ENCODE results near the gene AGMO.

AGMO gene

DNA sequence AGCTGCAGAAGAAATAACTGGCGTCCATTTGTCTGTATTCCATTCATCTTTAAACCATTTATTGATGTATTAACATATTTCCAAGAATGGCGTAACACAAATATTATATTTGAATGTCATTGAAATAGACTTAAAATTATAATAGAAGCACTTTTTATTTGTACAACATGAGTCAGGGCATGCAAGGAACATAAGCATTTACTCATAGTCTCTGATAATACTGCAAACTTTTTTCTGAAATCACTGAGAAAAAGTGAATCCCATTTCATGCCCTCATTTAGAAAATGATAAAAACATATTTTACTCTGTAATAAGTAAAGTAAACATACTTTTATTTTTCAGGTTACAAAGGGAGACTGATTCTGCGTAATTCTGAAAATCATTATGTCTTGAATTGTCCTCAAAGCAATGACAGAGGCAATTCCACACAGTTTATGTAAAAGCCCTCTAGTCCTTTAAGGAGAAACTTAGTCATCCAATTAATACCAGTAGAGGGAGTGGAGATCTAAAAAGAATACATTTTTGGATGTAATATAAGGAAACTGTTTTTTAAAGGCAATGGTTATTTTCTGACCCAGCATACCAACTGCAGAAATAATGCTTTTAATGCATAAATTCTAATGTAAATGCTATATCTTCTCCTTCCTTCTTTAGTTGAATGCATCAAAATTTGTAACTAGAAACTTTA, 58.1 kb downstream of the AGMO start:
- DNase-seq (ENCODE audit: low read depth): no peak
- H3K4me3 ChIP-seq (ENCODE audit: low read depth, low read length): no peak overlapping the region
- TF ChIP-seq MAX (IDR thresholded peaks at IDR 0.05; ENCODE audit: low read depth, low read length) (no peak), POLR2A (IDR thresholded peaks at IDR 0.05; ENCODE audit: extremely low read depth, insufficient read length) (no peak), MYC (IDR thresholded peaks at IDR 0.05; ENCODE audit: low read depth, low read length) (no peak)
- TF ChIP-seq, protein P1, sequence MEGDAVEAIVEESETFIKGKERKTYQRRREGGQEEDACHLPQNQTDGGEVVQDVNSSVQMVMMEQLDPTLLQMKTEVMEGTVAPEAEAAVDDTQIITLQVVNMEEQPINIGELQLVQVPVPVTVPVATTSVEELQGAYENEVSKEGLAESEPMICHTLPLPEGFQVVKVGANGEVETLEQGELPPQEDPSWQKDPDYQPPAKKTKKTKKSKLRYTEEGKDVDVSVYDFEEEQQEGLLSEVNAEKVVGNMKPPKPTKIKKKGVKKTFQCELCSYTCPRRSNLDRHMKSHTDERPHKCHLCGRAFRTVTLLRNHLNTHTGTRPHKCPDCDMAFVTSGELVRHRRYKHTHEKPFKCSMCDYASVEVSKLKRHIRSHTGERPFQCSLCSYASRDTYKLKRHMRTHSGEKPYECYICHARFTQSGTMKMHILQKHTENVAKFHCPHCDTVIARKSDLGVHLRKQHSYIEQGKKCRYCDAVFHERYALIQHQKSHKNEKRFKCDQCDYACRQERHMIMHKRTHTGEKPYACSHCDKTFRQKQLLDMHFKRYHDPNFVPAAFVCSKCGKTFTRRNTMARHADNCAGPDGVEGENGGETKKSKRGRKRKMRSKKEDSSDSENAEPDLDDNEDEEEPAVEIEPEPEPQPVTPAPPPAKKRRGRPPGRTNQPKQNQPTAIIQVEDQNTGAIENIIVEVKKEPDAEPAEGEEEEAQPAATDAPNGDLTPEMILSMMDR (IDR thresholded peaks at IDR 0.05; ENCODE audit: low read depth, low read length): no peak

- TF ChIP-seq MAX (IDR thresholded peaks at IDR 0.05; ENCODE audit: low read depth, low read length): no peak
- no peak for TF ChIP-seq MYC (IDR thresholded peaks at IDR 0.05; ENCODE audit: low read depth, low read length)
- no peak for TF ChIP-seq POLR2A (IDR thresholded peaks at IDR 0.05; ENCODE audit: extremely low read depth, insufficient read length)
- TF ChIP-seq, protein P1 (IDR thresholded peaks at IDR 0.05; ENCODE audit: low read depth, low read length): no peak
- DNase-seq (ENCODE audit: low read depth): no peak
- H3K4me3 ChIP-seq (ENCODE audit: low read depth, low read length): no peak overlapping the region
Measured at GRCh38 chr7:15498465-15498864, 63.4 kb downstream of the AGMO start.

GRCh38 chr7:15495170-15495569, 66.6 kb downstream of the AGMO start:
- TF ChIP-seq POLR2A (IDR thresholded peaks at IDR 0.05; ENCODE audit: extremely low read depth, insufficient read length) (no peak), MYC (IDR thresholded peaks at IDR 0.05; ENCODE audit: low read depth, low read length) (no peak), MAX (IDR thresholded peaks at IDR 0.05; ENCODE audit: low read depth, low read length) (no peak)
- TF ChIP-seq, protein P1 (IDR thresholded peaks at IDR 0.05; ENCODE audit: low read depth, low read length): no peak
- H3K4me3 ChIP-seq (ENCODE audit: low read depth, low read length): no peak overlapping the region
- no peak for DNase-seq (ENCODE audit: low read depth)

- DNase-seq (ENCODE audit: low read depth): no peak
- H3K4me3 ChIP-seq (ENCODE audit: low read depth, low read length): no peak overlapping the region
- TF ChIP-seq POLR2A (IDR thresholded peaks at IDR 0.05; ENCODE audit: extremely low read depth, insufficient read length): no peak
- no peak for TF ChIP-seq MYC (IDR thresholded peaks at IDR 0.05; ENCODE audit: low read depth, low read length)
- TF ChIP-seq, protein P1 (IDR thresholded peaks at IDR 0.05; ENCODE audit: low read depth, low read length): no peak
- TF ChIP-seq MAX (IDR thresholded peaks at IDR 0.05; ENCODE audit: low read depth, low read length): no peak
Measured at GRCh38 chr7:15494711-15495110, 67.1 kb downstream of the AGMO start.

- no peak for DNase-seq (ENCODE audit: low read depth)
- H3K4me3 ChIP-seq (ENCODE audit: low read depth, low read length): no peak overlapping the region
- TF ChIP-seq POLR2A (IDR thresholded peaks at IDR 0.05; ENCODE audit: extremely low read depth, insufficient read length): no peak
- no peak for TF ChIP-seq MYC (IDR thresholded peaks at IDR 0.05; ENCODE audit: low read depth, low read length)
- TF ChIP-seq MAX (IDR thresholded peaks at IDR 0.05; ENCODE audit: low read depth, low read length): no peak
- TF ChIP-seq, protein P1 (IDR thresholded peaks at IDR 0.05; ENCODE audit: low read depth, low read length): no peak
Measured at GRCh38 chr7:15491361-15491760, 70.5 kb downstream of the AGMO start.
